ENCODE data around the gene SMAD7.

Gene SMAD7

GRCh38 chr18:48888773-48889080, 62.0 kb downstream of the SMAD7 start:
- H3K36me3 Mint-ChIP-seq (ENCODE audit: low read depth) = no peaks in the 10 kb centered on the region
- no peak for TF ChIP-seq CTCF (IDR thresholded peaks at IDR 0.05)
- DNase-seq = no peak
- H3K27ac Mint-ChIP-seq = peak overlapping the region; percentile 85
- no peaks in the 10 kb centered on the region for H3K9me3 Mint-ChIP-seq
- H3K4me3 Mint-ChIP-seq = no peak overlapping the region
- H3K27me3 Mint-ChIP-seq (ENCODE audit: low read depth, poor library complexity) = peaks cover 7% of the 10 kb centered on the region
- peaks cover 90% of the 10 kb centered on the region for H3K4me1 Mint-ChIP-seq

- Mint-ChIP-seq H3K27me3 (ENCODE audit: low read depth, poor library complexity) (peaks cover 7% of the 10 kb centered on the region), H3K9me3 (no peaks in the 10 kb centered on the region), H3K4me1 (peaks cover 84% of the 10 kb centered on the region), H3K36me3 (ENCODE audit: low read depth) (no peaks in the 10 kb centered on the region), H3K4me3 (no peak overlapping the region), H3K27ac (peak overlapping the region; percentile 85)
- no peak for TF ChIP-seq CTCF (IDR thresholded peaks at IDR 0.05)
- DNase-seq = no peak
Measured at GRCh38 chr18:48887905-48888772, 62.6 kb downstream of the SMAD7 start.

GRCh38 chr18:48887294-48887904, 63.4 kb downstream of the SMAD7 start:
- Mint-ChIP-seq H3K4me3 (no peak overlapping the region), H3K27me3 (ENCODE audit: low read depth, poor library complexity) (peaks cover 7% of the 10 kb centered on the region), H3K4me1 (peaks cover 77% of the 10 kb centered on the region), H3K36me3 (ENCODE audit: low read depth) (no peaks in the 10 kb centered on the region), H3K9me3 (no peaks in the 10 kb centered on the region), H3K27ac (no peak overlapping the region)
- DNase-seq = no peak
- no peak for TF ChIP-seq CTCF (IDR thresholded peaks at IDR 0.05)

GRCh38 chr18:48886520-48887293, 64.1 kb downstream of the SMAD7 start:
- Mint-ChIP-seq H3K4me1 (peaks cover 70% of the 10 kb centered on the region), H3K9me3 (no peaks in the 10 kb centered on the region), H3K27me3 (ENCODE audit: low read depth, poor library complexity) (peaks cover 7% of the 10 kb centered on the region), H3K27ac (no peak overlapping the region), H3K4me3 (no peak overlapping the region), H3K36me3 (ENCODE audit: low read depth) (no peaks in the 10 kb centered on the region)
- no peak for DNase-seq
- no peak for TF ChIP-seq CTCF (IDR thresholded peaks at IDR 0.05)

GRCh38 chr18:48885924-48886400, 64.8 kb downstream of the SMAD7 start:
- H3K27me3 Mint-ChIP-seq (ENCODE audit: low read depth, poor library complexity) = peaks cover 7% of the 10 kb centered on the region
- H3K36me3 Mint-ChIP-seq (ENCODE audit: low read depth) = peaks cover 4% of the 10 kb centered on the region
- TF ChIP-seq CTCF (IDR thresholded peaks at IDR 0.05) = no peak
- H3K9me3 Mint-ChIP-seq = peaks cover 5% of the 10 kb centered on the region
- peaks cover 66% of the 10 kb centered on the region for H3K4me1 Mint-ChIP-seq
- H3K27ac Mint-ChIP-seq = no peak overlapping the region
- no peak overlapping the region for H3K4me3 Mint-ChIP-seq
- no peak for DNase-seq
